ENCODE results near the gene GNB3. TPM values are rescaled to one million over a fixed set of nuclear protein-coding genes. Genes with fewer than 3 reads are reported as not detected.

Gene GNB3
- total and polyA plus RNA-seq, 9 of the 15 experiments (the other 6 are each of a cell fraction or from before 2014, with no cell fraction given), result 1.4 to 5.8 (median 2.0) TPM

DNA sequence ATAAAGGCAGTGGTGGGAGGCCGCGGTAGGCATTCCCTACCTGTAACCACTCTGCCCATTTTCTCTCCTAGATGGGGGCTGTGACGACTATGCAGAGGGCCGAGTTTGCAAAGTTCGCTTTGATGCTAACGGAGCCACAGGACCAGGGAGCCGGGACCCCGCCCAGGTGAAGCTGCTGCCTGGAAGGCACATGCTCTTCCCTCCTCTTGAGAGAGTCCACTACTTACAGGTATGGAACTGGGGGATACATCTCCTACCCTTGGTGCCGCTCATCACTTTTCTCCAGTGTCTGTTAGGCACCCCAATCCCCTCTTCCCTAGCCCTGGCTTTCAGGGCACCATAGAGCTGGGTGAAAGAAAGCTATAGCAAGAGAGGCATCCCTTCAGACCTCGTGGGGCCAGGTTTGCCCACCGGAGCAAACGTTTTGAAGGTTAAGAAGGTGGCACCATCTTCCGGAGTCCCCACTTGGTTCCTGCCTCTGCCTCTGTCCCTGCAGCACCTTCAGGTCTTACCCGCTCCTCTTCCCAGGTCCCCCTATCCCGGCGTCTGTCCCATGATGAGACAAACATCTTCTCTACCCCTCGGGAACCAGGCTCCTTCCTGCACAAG is 14.5 kb upstream of the GNB3 start:
- Histone ChIP-seq H3K27ac (ENCODE audit: extremely low read depth, low read depth, low read length) (no peak overlapping the region), H3K4me1 (replicated peaks in 1 of 2; ENCODE audit: control insufficient read depth in 2 of 2, insufficient read depth in 2 of 2, low read length in 2 of 2) (peaks cover 14 to 57% of the 10 kb centered on the region in 2 experiments; a peak in 4 of 5 replicates), H3K36me3 (ENCODE audit: control insufficient read depth, insufficient read depth, low read length) (peaks cover 15% of the 10 kb centered on the region; the same call in 1 of the 3 replicates), H3K9ac (ENCODE audit: insufficient read depth in 1 of 2, low read depth in 2 of 2, low read length in 2 of 2) (no peak overlapping the region; a peak in 1 of 4 replicates), H3K27me3 (ENCODE audit: control insufficient read depth in 2 of 2, insufficient read depth in 2 of 2, low read length in 2 of 2) (peaks cover 0 to 4% of the 10 kb centered on the region in 2 experiments; a peak in 2 of 5 replicates), H4K20me1 (replicated peaks; ENCODE audit: control insufficient read depth, insufficient read depth, low read length) (no peaks in the 10 kb centered on the region), H3K79me2 (ENCODE audit: control insufficient read depth, insufficient read depth, low read length) (peaks cover 24% of the 10 kb centered on the region), H2AFZ (ENCODE audit: low read depth, low read length) (no peak overlapping the region), H3K9me1 (ENCODE audit: control insufficient read depth, insufficient read depth, low read length) (no peaks in the 10 kb centered on the region), H3K4me3 (no peak overlapping the region), H3K4me2 (ENCODE audit: insufficient read depth, low read length) (no peak overlapping the region), H3K9me3 (replicated peaks; ENCODE audit: control insufficient read depth, insufficient read depth, low read depth, low read length) (no peaks in the 10 kb centered on the region)
- WGBS (ENCODE audit: insufficient coverage, low coverage, missing lambda C conversion rate), result 75% methylated on average over 10 of the region's 17 CpGs
- ATAC-seq (no peak), FAIRE-seq (no peak), DNase-seq (ENCODE audit: extremely low read depth in 1 of 4, low spot score in 3 of 4) (no peak)
- CTCF ChIA-PET (ENCODE audit: low intra/inter-chr PET ratio), result interaction anchor here (0.5 to 1.9 kb wide), 5 partner anchors 59 to 259 kb away, joined by 3 to 15 read pairs (median 5); partner anchors contain the start of gene MLF2
- intact Hi-C loops (cut with micrococcal nuclease), result loop anchor here (2.0 to 10.0 kb wide), 4 partner anchors 49 to 271 kb away; partner anchors contain the start of genes IFFO1 and ZNF384
- TF ChIP-seq, protein P1, sequence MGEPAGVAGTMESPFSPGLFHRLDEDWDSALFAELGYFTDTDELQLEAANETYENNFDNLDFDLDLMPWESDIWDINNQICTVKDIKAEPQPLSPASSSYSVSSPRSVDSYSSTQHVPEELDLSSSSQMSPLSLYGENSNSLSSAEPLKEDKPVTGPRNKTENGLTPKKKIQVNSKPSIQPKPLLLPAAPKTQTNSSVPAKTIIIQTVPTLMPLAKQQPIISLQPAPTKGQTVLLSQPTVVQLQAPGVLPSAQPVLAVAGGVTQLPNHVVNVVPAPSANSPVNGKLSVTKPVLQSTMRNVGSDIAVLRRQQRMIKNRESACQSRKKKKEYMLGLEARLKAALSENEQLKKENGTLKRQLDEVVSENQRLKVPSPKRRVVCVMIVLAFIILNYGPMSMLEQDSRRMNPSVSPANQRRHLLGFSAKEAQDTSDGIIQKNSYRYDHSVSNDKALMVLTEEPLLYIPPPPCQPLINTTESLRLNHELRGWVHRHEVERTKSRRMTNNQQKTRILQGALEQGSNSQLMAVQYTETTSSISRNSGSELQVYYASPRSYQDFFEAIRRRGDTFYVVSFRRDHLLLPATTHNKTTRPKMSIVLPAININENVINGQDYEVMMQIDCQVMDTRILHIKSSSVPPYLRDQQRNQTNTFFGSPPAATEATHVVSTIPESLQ (CRISPR knock-in tag; IDR thresholded peaks at IDR 0.05), result no peak
- no peak for TF ChIP-seq ILK (tag; IDR thresholded peaks at IDR 0.05; ENCODE audit: borderline replicate concordance, low read depth)
- TF ChIP-seq SIX5 (IDR thresholded peaks at IDR 0.05; ENCODE audit: borderline replicate concordance in 1 of 2, insufficient read depth in 1 of 2, low read depth in 1 of 2, low read length in 2 of 2), result no peak
- BruUV-seq (replicated peaks), result no TSS peak
- in situ Hi-C loops (cut with MboI), result no loop called here
- POLR2A ChIA-PET, result no interaction called here

All from K562 (cell line).